Measurements from ENCODE around the gene CC2D1A. TPM values are rescaled to one million over a fixed set of nuclear protein-coding genes. Genes with fewer than 3 reads are reported as not detected.
A peak's percentile ranks its signal among the peaks of the same experiment; 100 is the strongest.
"Not testable (repeated sequence)": the region's sequence is repeated elsewhere in the genome, so short reads cannot be mapped to it uniquely, and the experiment has no call there.

Gene CC2D1A
- total RNA-seq, 2 experiments from 2014 or later: 25.8 to 31.0 TPM

GRCh38 chr19:13966684-13967128 lies 60.7 kb downstream of the CC2D1A start:
- POLR2A ChIA-PET: no interaction called here
- H3K4me1 Mint-ChIP-seq (ENCODE audit: low read depth): no peaks in the 10 kb centered on the region
- no peak overlapping the region for H3K27ac Mint-ChIP-seq
- no peak overlapping the region for H3K4me3 Mint-ChIP-seq
- intact Hi-C loops (cut with micrococcal nuclease): no loop called here
- H3K9me3 Mint-ChIP-seq: no peaks in the 10 kb centered on the region
- no peak for DNase-seq
- H3K36me3 Mint-ChIP-seq: peaks cover 11% of the 10 kb centered on the region
- H3K27me3 Mint-ChIP-seq: no peaks in the 10 kb centered on the region
- CTCF ChIA-PET: interaction anchor here (0.7 kb wide), 1 partner anchor 11 kb away, joined by 3 read pairs; no protein-coding TSS in a partner anchor

- H3K27me3 Mint-ChIP-seq; H3K9me3 Mint-ChIP-seq; H3K27ac Mint-ChIP-seq; intact Hi-C loops (cut with micrococcal nuclease); POLR2A ChIA-PET; DNase-seq; H3K4me1 Mint-ChIP-seq (ENCODE audit: low read depth); H3K4me3 Mint-ChIP-seq: not testable (repeated sequence)
- H3K36me3 Mint-ChIP-seq: peaks cover 10% of the 10 kb centered on the region
- CTCF ChIA-PET: interaction anchor here (0.7 kb wide), 1 partner anchor 12 kb away, joined by 3 read pairs; no protein-coding TSS in a partner anchor
Observed at GRCh38 chr19:13967206-13967605, 61.2 kb downstream of the CC2D1A start.

GRCh38 chr19:13968383-13968935 lies 62.5 kb downstream of the CC2D1A start:
- Mint-ChIP-seq H3K4me3 (no peak overlapping the region), H3K4me1 (ENCODE audit: low read depth) (no peaks in the 10 kb centered on the region), H3K9me3 (no peaks in the 10 kb centered on the region), H3K27ac (no peak overlapping the region), H3K36me3 (peaks cover 12% of the 10 kb centered on the region), H3K27me3 (no peaks in the 10 kb centered on the region)
- CTCF ChIA-PET: interaction anchor here (0.8 kb wide), 1 partner anchor 32 kb away, joined by 3 read pairs; no protein-coding TSS in a partner anchor
- DNase-seq: no peak
- POLR2A ChIA-PET: no interaction called here
- intact Hi-C loops (cut with micrococcal nuclease): no loop called here

GRCh38 chr19:13968999-13969398 lies 63.0 kb downstream of the CC2D1A start:
- ChIA-PET POLR2A (no interaction called here), CTCF (interaction anchor here (1.5 kb wide), 1 partner anchor 91 kb away, joined by 3 read pairs; no protein-coding TSS in a partner anchor)
- peaks cover 12% of the 10 kb centered on the region for H3K36me3 Mint-ChIP-seq
- H3K27me3 Mint-ChIP-seq: no peaks in the 10 kb centered on the region
- peaks cover 2% of the 10 kb centered on the region for H3K4me1 Mint-ChIP-seq (ENCODE audit: low read depth)
- H3K27ac Mint-ChIP-seq: no peak overlapping the region
- no peak for DNase-seq
- no peaks in the 10 kb centered on the region for H3K9me3 Mint-ChIP-seq
- no peak overlapping the region for H3K4me3 Mint-ChIP-seq
- intact Hi-C loops (cut with micrococcal nuclease): no loop called here

GRCh38 chr19:13969897-13970296 lies 63.9 kb downstream of the CC2D1A start:
- intact Hi-C loops (cut with micrococcal nuclease): no loop called here
- ChIA-PET POLR2A (interaction anchor here (0.5 to 0.6 kb wide), 2 partner anchors 71 to 575 kb away, joined by 3 read pairs; no protein-coding TSS in a partner anchor), CTCF (interaction anchor here (0.6 to 1.5 kb wide), 3 partner anchors 15 to 109 kb away, joined by 3 to 4 read pairs (median 3); no protein-coding TSS in a partner anchor)
- peaks cover 11% of the 10 kb centered on the region for H3K36me3 Mint-ChIP-seq
- H3K27me3 Mint-ChIP-seq: no peaks in the 10 kb centered on the region
- H3K4me1 Mint-ChIP-seq (ENCODE audit: low read depth): peaks cover 8% of the 10 kb centered on the region
- no peaks in the 10 kb centered on the region for H3K9me3 Mint-ChIP-seq
- H3K4me3 Mint-ChIP-seq: no peak overlapping the region
- DNase-seq: no peak
- H3K27ac Mint-ChIP-seq: no peak overlapping the region

- H3K9me3 Mint-ChIP-seq; H3K27ac Mint-ChIP-seq; DNase-seq; H3K4me3 Mint-ChIP-seq; H3K27me3 Mint-ChIP-seq; H3K4me1 Mint-ChIP-seq (ENCODE audit: low read depth); intact Hi-C loops (cut with micrococcal nuclease): not testable (repeated sequence)
- CTCF ChIA-PET: interaction anchor here (0.7 kb wide), 1 partner anchor 12 kb away, joined by 3 read pairs; no protein-coding TSS in a partner anchor
- POLR2A ChIA-PET: interaction anchor here (1.7 kb wide), 1 partner anchor 13 kb away, joined by 6 read pairs; no protein-coding TSS in a partner anchor
- peaks cover 11% of the 10 kb centered on the region for H3K36me3 Mint-ChIP-seq
Observed at GRCh38 chr19:13971868-13972267, 65.9 kb downstream of the CC2D1A start.

- no peak overlapping the region for H3K4me3 Mint-ChIP-seq
- DNase-seq: no peak
- H3K27me3 Mint-ChIP-seq: no peaks in the 10 kb centered on the region
- peaks cover 11% of the 10 kb centered on the region for H3K36me3 Mint-ChIP-seq
- intact Hi-C loops (cut with micrococcal nuclease): no loop called here
- no peak overlapping the region for H3K27ac Mint-ChIP-seq
- H3K4me1 Mint-ChIP-seq (ENCODE audit: low read depth): peaks cover 8% of the 10 kb centered on the region
- POLR2A ChIA-PET: no interaction called here
- no peaks in the 10 kb centered on the region for H3K9me3 Mint-ChIP-seq
- CTCF ChIA-PET: interaction anchor here (0.7 kb wide), 1 partner anchor 13 kb away, joined by 3 read pairs; no protein-coding TSS in a partner anchor
Observed at GRCh38 chr19:13972368-13973155, 66.6 kb downstream of the CC2D1A start.

GRCh38 chr19:13973479-13973878 lies 67.5 kb downstream of the CC2D1A start:
- POLR2A ChIA-PET; H3K27me3 Mint-ChIP-seq; CTCF ChIA-PET; H3K9me3 Mint-ChIP-seq; H3K4me1 Mint-ChIP-seq (ENCODE audit: low read depth); H3K4me3 Mint-ChIP-seq; DNase-seq; H3K27ac Mint-ChIP-seq; intact Hi-C loops (cut with micrococcal nuclease): not testable (repeated sequence)
- H3K36me3 Mint-ChIP-seq: peaks cover 11% of the 10 kb centered on the region

- no peaks in the 10 kb centered on the region for H3K9me3 Mint-ChIP-seq
- no peaks in the 10 kb centered on the region for H3K27me3 Mint-ChIP-seq
- ChIA-PET CTCF (no interaction called here), POLR2A (no interaction called here)
- H3K27ac Mint-ChIP-seq: no peak overlapping the region
- H3K4me1 Mint-ChIP-seq (ENCODE audit: low read depth): peaks cover 8% of the 10 kb centered on the region
- intact Hi-C loops (cut with micrococcal nuclease): no loop called here
- peak; percentile 49 for DNase-seq
- H3K4me3 Mint-ChIP-seq: no peak overlapping the region
- peaks cover 8% of the 10 kb centered on the region for H3K36me3 Mint-ChIP-seq
Observed at GRCh38 chr19:13974073-13974472, 68.1 kb downstream of the CC2D1A start.

GRCh38 chr19:13975870-13976269 lies 69.9 kb downstream of the CC2D1A start:
- POLR2A ChIA-PET: no interaction called here
- CTCF ChIA-PET: interaction anchor here (1.1 kb wide), 1 partner anchor 73 kb away, joined by 4 read pairs; no protein-coding TSS in a partner anchor
- Mint-ChIP-seq H3K4me1 (ENCODE audit: low read depth) (peaks cover 10% of the 10 kb centered on the region), H3K4me3 (no peak overlapping the region), H3K27me3 (no peaks in the 10 kb centered on the region), H3K36me3 (peaks cover 7% of the 10 kb centered on the region), H3K9me3 (no peaks in the 10 kb centered on the region), H3K27ac (no peak overlapping the region)
- DNase-seq: no peak
- intact Hi-C loops (cut with micrococcal nuclease): no loop called here

- H3K36me3 Mint-ChIP-seq: peaks cover 7% of the 10 kb centered on the region
- no peak for DNase-seq
- POLR2A ChIA-PET: no interaction called here
- H3K27ac Mint-ChIP-seq: no peak overlapping the region
- H3K9me3 Mint-ChIP-seq: no peaks in the 10 kb centered on the region
- no peak overlapping the region for H3K4me3 Mint-ChIP-seq
- CTCF ChIA-PET: no interaction called here
- H3K27me3 Mint-ChIP-seq: no peaks in the 10 kb centered on the region
- peaks cover 10% of the 10 kb centered on the region for H3K4me1 Mint-ChIP-seq (ENCODE audit: low read depth)
- intact Hi-C loops (cut with micrococcal nuclease): no loop called here
Observed at GRCh38 chr19:13976446-13976845, 70.4 kb downstream of the CC2D1A start.

- Mint-ChIP-seq H3K36me3 (peaks cover 8% of the 10 kb centered on the region), H3K4me1 (ENCODE audit: low read depth) (peaks cover 10% of the 10 kb centered on the region), H3K27ac (no peak overlapping the region), H3K4me3 (no peak overlapping the region), H3K27me3 (no peaks in the 10 kb centered on the region), H3K9me3 (no peaks in the 10 kb centered on the region)
- intact Hi-C loops (cut with micrococcal nuclease): no loop called here
- no peak for DNase-seq
- CTCF ChIA-PET: no interaction called here
- POLR2A ChIA-PET: interaction anchor here (1.5 to 1.6 kb wide), 2 partner anchors 29 to 54 kb away, joined by 4 to 5 read pairs; partner anchors contain the start of genes IL27RA and RFX1
Observed at GRCh38 chr19:13977803-13978202, 71.8 kb downstream of the CC2D1A start.

Measured in activated CD4-positive, alpha-beta memory T cell treated with anti-CD3 and anti-CD28 coated beads for 36 hours (primary cell).